Smooth muscle cell of bladder (primary cell): ENCODE results near the gene BBX. TPM values are rescaled to one million over a fixed set of nuclear protein-coding genes. Genes with fewer than 3 reads are reported as not detected.

Experiments
- total RNA-seq: library from RNA; depleted of rRNA; stranded (reverse); fragments of >200 nt; gene quantifications from 2 replicates; pipeline ENCODE4 v1.2.3, GENCODE V29; 2014

BBX gene
- total RNA-seq, result 52.9 and 53.9 TPM in 2 replicates

GRCh38 chr3:107522510-107523288 is at the start of gene BBX:
Gene BBX (plus strand): TSS chr3:107522962. CDS start chr3:107710461, 187,499 bp downstream.

Other genes with a start within 250 kb of the BBX start
- gene CCDC54, start 145.5 kb upstream of the BBX start, total RNA-seq, result not detected in 2 replicates